ENCODE results near the gene GNB1.
A peak's percentile ranks its signal among the peaks of the same experiment; 100 is the strongest.

Gene GNB1

GRCh38 chr1:1907098-1907736 is 16.3 kb upstream of the GNB1 start:
- DNase-seq: no peak

- peak; percentile 90 for DNase-seq
These were observed 15.6 kb upstream of the GNB1 start for GRCh38 chr1:1906185-1907097.

- DNase-seq: no peak
These were observed 12.3 kb upstream of the GNB1 start for GRCh38 chr1:1903224-1903623.

GRCh38 chr1:1901641-1902294 is 10.9 kb upstream of the GNB1 start:
- no peak for DNase-seq

GRCh38 chr1:1900883-1901640 is 10.2 kb upstream of the GNB1 start:
- DNase-seq: no peak

GRCh38 chr1:1899967-1900327 is 9.1 kb upstream of the GNB1 start:
- DNase-seq: no peak

GRCh38 chr1:1899266-1899966 is 8.5 kb upstream of the GNB1 start:
- DNase-seq: peak; percentile 74

GRCh38 chr1:1898246-1898933 is 7.5 kb upstream of the GNB1 start:
- DNase-seq: no peak

GRCh38 chr1:1895456-1896336 is 4.8 kb upstream of the GNB1 start:
- DNase-seq: no peak

GRCh38 chr1:1895060-1895418 is 4.2 kb upstream of the GNB1 start:
- DNase-seq: no peak

GRCh38 chr1:1894354-1895059 is 3.6 kb upstream of the GNB1 start:
- DNase-seq: no peak

GRCh38 chr1:1893997-1894353 is 3.1 kb upstream of the GNB1 start:
- DNase-seq: no peak

- DNase-seq: no peak
These were observed 2.6 kb upstream of the GNB1 start for GRCh38 chr1:1893291-1893985.

- no peak for DNase-seq
These were observed 1.9 kb upstream of the GNB1 start for GRCh38 chr1:1892763-1893120.

GRCh38 chr1:1892079-1892762 is 1.3 kb upstream of the GNB1 start:
- no peak for DNase-seq

- DNase-seq: peak; percentile 70
These were observed 627 bp upstream of the GNB1 start for GRCh38 chr1:1891349-1892078.

- DNase-seq: peak; percentile 70
These were observed 911 bp downstream of the GNB1 start for GRCh38 chr1:1889847-1890505.

All from hematopoietic multipotent progenitor cell treated with erythropoietin and hydrocortisone succinate and interleukin-3 and kit ligand, for 6 days (in vitro differentiated cells).